ENCODE results near the gene DOCK11. TPM values are rescaled to one million over a fixed set of nuclear protein-coding genes. Genes with fewer than 3 reads are reported as not detected.
A peak's percentile ranks its signal among the peaks of the same experiment; 100 is the strongest.

Gene DOCK11
- total RNA-seq, 1 experiment from 2014 or later = 2.7 TPM

GRCh38 chrX:118497180-118497818 lies 1.7 kb downstream of the DOCK11 start:
- H3K9me3 ChIP-seq = no peaks in the 10 kb centered on the region
- intact Hi-C loops (cut with micrococcal nuclease; ENCODE audit: unreplicated experiment) = no loop called here

DNA sequence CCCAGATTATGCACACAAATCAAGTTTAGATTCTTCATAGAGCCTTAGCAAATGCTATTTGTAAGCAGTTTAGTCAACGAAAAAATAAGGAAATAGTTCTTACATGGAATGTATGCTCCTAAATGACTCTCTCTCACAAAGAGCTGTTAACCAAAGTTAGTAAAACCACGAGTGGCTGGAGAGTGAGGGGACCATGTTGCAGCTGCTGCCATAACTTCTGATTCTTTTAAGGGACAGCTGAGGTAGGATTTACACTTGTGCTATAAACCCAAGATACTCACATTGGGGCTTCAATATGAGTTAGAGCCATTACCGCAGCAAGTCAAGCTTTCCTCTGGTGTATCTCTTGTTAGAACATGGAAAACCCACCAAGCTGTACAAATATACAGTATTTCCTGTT lies 2.7 kb downstream of the DOCK11 start:
- ChIA-PET CTCF (interaction anchor here (1.3 kb wide), 1 partner anchor 39 kb away, joined by 9 read pairs; no protein-coding TSS in a partner anchor), POLR2A (no interaction called here)
- intact Hi-C loops (cut with micrococcal nuclease; ENCODE audit: unreplicated experiment) = no loop called here
- no peak for TF ChIP-seq CTCF (IDR thresholded peaks at IDR 0.05; ENCODE audit: insufficient read depth in 1 of 2, low read depth in 1 of 2, low read length in 1 of 2, severe bottlenecking in 1 of 2, unreplicated experiment in 1 of 2)
- Mint-ChIP-seq H3K36me3 (ENCODE audit: insufficient read depth, unreplicated experiment) (no peaks in the 10 kb centered on the region), H3K9me3 (ENCODE audit: unreplicated experiment) (no peaks in the 10 kb centered on the region), H3K4me1 (ENCODE audit: low read depth, unreplicated experiment) (no peaks in the 10 kb centered on the region), H3K27ac (ENCODE audit: unreplicated experiment) (no peak overlapping the region), H3K4me3 (ENCODE audit: unreplicated experiment) (no peak overlapping the region), H3K27me3 (ENCODE audit: insufficient read depth, unreplicated experiment) (no peaks in the 10 kb centered on the region)
- H3K36me3 ChIP-seq (ENCODE audit: control insufficient read depth, insufficient read depth, low read length) = no peaks in the 10 kb centered on the region
- H3K4me3 ChIP-seq (ENCODE audit: low read depth, low read length) = no peak overlapping the region
- no TSS peak for BruUV-seq (replicated peaks)
- no peak for DNase-seq
- H3K27me3 ChIP-seq (replicated peaks; ENCODE audit: control insufficient read depth, insufficient read depth, low read length) = no peaks in the 10 kb centered on the region
- H3K4me1 ChIP-seq = 0 out of 2 replicates have a peak, but pooled peaks cover 6% of the 10 kb centered on the region
- H3K9me3 ChIP-seq = no peaks in the 10 kb centered on the region

More at GRCh38 chrX:118497180-118497818, 1.7 kb downstream of the DOCK11 start:
- Mint-ChIP-seq H3K27me3 (ENCODE audit: insufficient read depth, unreplicated experiment) (no peaks in the 10 kb centered on the region), H3K27ac (ENCODE audit: unreplicated experiment) (no peak overlapping the region), H3K9me3 (ENCODE audit: unreplicated experiment) (no peaks in the 10 kb centered on the region), H3K36me3 (ENCODE audit: insufficient read depth, unreplicated experiment) (no peaks in the 10 kb centered on the region), H3K4me1 (ENCODE audit: low read depth, unreplicated experiment) (no peaks in the 10 kb centered on the region), H3K4me3 (ENCODE audit: unreplicated experiment) (peak overlapping the region; percentile 83)
- peak in 1 of 2 experiments; percentile 24 for DNase-seq
- TF ChIP-seq CTCF (IDR thresholded peaks at IDR 0.05; ENCODE audit: insufficient read depth in 1 of 2, low read depth in 1 of 2, low read length in 1 of 2, severe bottlenecking in 1 of 2, unreplicated experiment in 1 of 2) = no peak
- BruUV-seq (replicated peaks) = no TSS peak
- Histone ChIP-seq H3K36me3 (ENCODE audit: control insufficient read depth, insufficient read depth, low read length) (no peaks in the 10 kb centered on the region), H3K27me3 (replicated peaks; ENCODE audit: control insufficient read depth, insufficient read depth, low read length) (no peaks in the 10 kb centered on the region), H3K4me1 (0 out of 2 replicates have a peak, but pooled peaks cover 6% of the 10 kb centered on the region), H3K4me3 (ENCODE audit: low read depth, low read length) (no peak overlapping the region)
- POLR2A ChIA-PET = no interaction called here
- CTCF ChIA-PET = interaction anchor here (0.5 to 0.9 kb wide), 3 partner anchors 104 to 345 kb away, joined by 3 to 5 read pairs (median 3); no protein-coding TSS in a partner anchor

DNA sequence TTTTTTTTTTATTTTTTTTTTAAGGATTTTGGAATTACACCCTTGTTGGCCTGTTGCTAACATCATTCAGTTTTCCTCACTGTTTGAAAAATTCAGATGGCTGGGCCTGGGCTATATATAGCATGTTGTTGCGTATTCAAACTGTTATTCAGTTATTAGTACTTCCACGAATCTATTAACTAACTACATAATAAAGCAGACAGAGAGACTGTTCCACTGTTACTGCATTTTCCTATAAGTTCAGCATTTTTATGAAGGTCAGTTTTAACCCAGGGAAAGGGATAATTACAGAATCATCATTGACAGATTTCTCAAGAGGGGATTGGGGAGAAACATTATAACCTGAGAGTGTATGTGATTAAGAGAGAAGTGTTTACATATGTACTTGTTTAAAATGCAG lies 3.1 kb downstream of the DOCK11 start:
- no peaks in the 10 kb centered on the region for H3K9me3 ChIP-seq
- H3K9me3 Mint-ChIP-seq (ENCODE audit: unreplicated experiment) = no peaks in the 10 kb centered on the region
- intact Hi-C loops (cut with micrococcal nuclease; ENCODE audit: unreplicated experiment) = no loop called here

More for the DNA sequence above, 3.1 kb downstream of the DOCK11 start:
- no peaks in the 10 kb centered on the region for H3K36me3 Mint-ChIP-seq (ENCODE audit: insufficient read depth, unreplicated experiment)
- ChIA-PET POLR2A (no interaction called here), CTCF (interaction anchor here (1.3 kb wide), 1 partner anchor 39 kb away, joined by 9 read pairs; no protein-coding TSS in a partner anchor)
- H3K27me3 ChIP-seq (replicated peaks; ENCODE audit: control insufficient read depth, insufficient read depth, low read length) = no peaks in the 10 kb centered on the region
- H3K36me3 ChIP-seq (ENCODE audit: control insufficient read depth, insufficient read depth, low read length) = no peaks in the 10 kb centered on the region
- no peak overlapping the region for H3K27ac Mint-ChIP-seq (ENCODE audit: unreplicated experiment)
- no TSS peak for BruUV-seq (replicated peaks)
- H3K4me3 Mint-ChIP-seq (ENCODE audit: unreplicated experiment) = peak overlapping the region; percentile 51
- H3K27me3 Mint-ChIP-seq (ENCODE audit: insufficient read depth, unreplicated experiment) = no peaks in the 10 kb centered on the region
- H3K4me3 ChIP-seq (ENCODE audit: low read depth, low read length) = no peak overlapping the region
- H3K4me1 ChIP-seq = 0 out of 2 replicates have a peak, but pooled peaks cover 6% of the 10 kb centered on the region
- no peaks in the 10 kb centered on the region for H3K4me1 Mint-ChIP-seq (ENCODE audit: low read depth, unreplicated experiment)
- DNase-seq = no peak
- TF ChIP-seq CTCF (IDR thresholded peaks at IDR 0.05; ENCODE audit: insufficient read depth in 1 of 2, low read depth in 1 of 2, low read length in 1 of 2, severe bottlenecking in 1 of 2, unreplicated experiment in 1 of 2) = no peak
